Endothelial cell of umbilical vein (primary cell): ENCODE measurements around the gene PTBP3. TPM values are rescaled to one million over a fixed set of nuclear protein-coding genes. Genes with fewer than 3 reads are reported as not detected.

Source experiments
- BruUV-seq: library from RNA; stranded (reverse); fragments of 400-500 nt; replicated peaks from 2 replicates; lab custom pipeline; 2021; lab: Mats Ljungman, UMichigan
- CTCF ChIA-PET: fragments of 300-600, 350-600 bp; sonication (Branson Sonifier 250); formaldehyde crosslinking; loops from one replicate; lab custom pipeline; 2021; ENCODE audit warnings: antibody characterized with exemption, inconsistent platforms; lab: Charles Lee
- POLR2A ChIA-PET: fragments of 300-600, 350-600 bp; sonication (Branson Sonifier 250); formaldehyde crosslinking; loops from one replicate; lab custom pipeline; 2021; ENCODE audit warnings: antibody characterized with exemption, inconsistent platforms; lab: Charles Lee
- DNase-seq: peaks from one replicate; pipeline ENCODE4 v3.0.0-alpha.2; 2011; ENCODE audit warnings: low read depth, low spot score
- FAIRE-seq: peaks from 2 replicates; lab custom pipeline; 2011; peaks lifted over from hg19 to GRCh38; lab: Jason Lieb, UNC
- H2AFZ ChIP-seq: 2 replicates; pipeline ENCODE4 v1.6.0; 2012; ENCODE audit warnings: low read depth, low read length, control low read depth, inconsistent platforms
- H3K27ac ChIP-seq: 2 replicates; pipeline ENCODE4 v1.5.1; 2011; ENCODE audit warnings: low read depth, mild to moderate bottlenecking, control low read depth, low read length, moderate library complexity; ENCODE audit not compliant: insufficient read depth
- H3K27me3 ChIP-seq, 2 experiments: 2 replicates each; pipeline versions ENCODE4 v1.6.0 to v1.6.1; 2011; ENCODE audit warnings: low read length in 2 of 2, mixed read lengths in 1 of 2; ENCODE audit not compliant: control insufficient read depth in 2 of 2, insufficient read depth in 2 of 2
- H3K36me3 ChIP-seq, 2 experiments: 2 replicates in 1 of 2; 3 replicates in 1 of 2; pipeline ENCODE4 v1.5.1; 2011; ENCODE audit warnings: low read length in 2 of 2, mild to moderate bottlenecking in 1 of 2, moderate library complexity in 1 of 2; ENCODE audit not compliant: control insufficient read depth in 2 of 2, insufficient read depth in 2 of 2; ENCODE audit errors: extremely low read depth in 1 of 2
- H3K4me1 ChIP-seq: 3 replicates; pipeline ENCODE4 v1.5.1; 2011; ENCODE audit warnings: mild to moderate bottlenecking, low read length; ENCODE audit not compliant: control insufficient read depth, insufficient read depth; ENCODE audit errors: extremely low read depth
- H3K4me2 ChIP-seq: 2 replicates; pipeline ENCODE4 v1.6.1; 2011; ENCODE audit warnings: low read length, control low read depth, mixed read lengths; ENCODE audit not compliant: insufficient read depth
- H3K4me3 ChIP-seq, 3 experiments: fragments of 200-600 bp in 1 of 3; sonication (generic), shearing (Covaris generic) in 1 of 3; replicated peaks in 1 of 3; 2 replicates each; pipeline ENCODE4 v1.5.1; 2011 to 2016; ENCODE audit warnings: control low read depth in 3 of 3, low read length in 3 of 3, mild to moderate bottlenecking in 2 of 3, inconsistent platforms in 1 of 3, low read depth in 1 of 3, moderate library complexity in 1 of 3; ENCODE audit not compliant: insufficient read depth in 1 of 3
- H3K79me2 ChIP-seq: 2 replicates; pipeline ENCODE4 v1.6.0; 2012; ENCODE audit warnings: low read length, inconsistent platforms; ENCODE audit not compliant: control insufficient read depth, insufficient read depth
- H3K9ac ChIP-seq: replicated peaks from 2 replicates; pipeline ENCODE3; 2011; ENCODE audit warnings: low read length, control low read depth; ENCODE audit not compliant: insufficient read depth; ENCODE audit errors: extremely low read depth
- H3K9me1 ChIP-seq: replicated peaks from 3 replicates; pipeline ENCODE4 v1.6.0; 2011; ENCODE audit warnings: mild to moderate bottlenecking, low read length; ENCODE audit not compliant: control insufficient read depth, insufficient read depth; ENCODE audit errors: extremely low read depth
- H3K9me3 ChIP-seq: replicated peaks from 2 replicates; pipeline ENCODE4 v1.5.1; 2012; ENCODE audit warnings: low read length, inconsistent platforms; ENCODE audit not compliant: control insufficient read depth, insufficient read depth
- H4K20me1 ChIP-seq: replicated peaks from 2 replicates; pipeline ENCODE3; 2011; ENCODE audit warnings: mild to moderate bottlenecking, low read length; ENCODE audit not compliant: control insufficient read depth, insufficient read depth; ENCODE audit errors: extremely low read depth
- EZH2 ChIP-seq: IDR thresholded peaks from 2 replicates; pipeline ENCODE4 v1.6.1; 2012; ENCODE audit warnings: borderline replicate concordance, low read depth, mild to moderate bottlenecking, moderate library complexity, low read length, inconsistent platforms; ENCODE audit not compliant: severe bottlenecking
- GATA2 ChIP-seq: IDR thresholded peaks from 2 replicates; pipeline ENCODE4 v1.7.0; 2011; ENCODE audit warnings: low read depth, mild to moderate bottlenecking, moderate library complexity, mixed read lengths, low read length; ENCODE audit not compliant: insufficient read length, insufficient read depth
- JUN ChIP-seq: IDR thresholded peaks from 2 replicates; pipeline ENCODE4 v1.6.1; 2011; ENCODE audit warnings: borderline replicate concordance, low read depth; ENCODE audit not compliant: insufficient read length, insufficient read depth
- MYC ChIP-seq: IDR thresholded peaks from one replicate; pipeline ENCODE4 v1.6.1; 2011; ENCODE audit warnings: mild to moderate bottlenecking, low read depth, low read length
- POLR2A ChIP-seq: IDR thresholded peaks from 2 replicates; pipeline ENCODE4 v1.6.1; 2012; ENCODE audit warnings: low read depth, mild to moderate bottlenecking, control low read depth, low read length
- POLR2AphosphoS5 ChIP-seq: IDR thresholded peaks from 2 replicates; pipeline ENCODE4 v1.6.1; 2012; ENCODE audit warnings: low read depth, mild to moderate bottlenecking, control low read depth, low read length, moderate library complexity; ENCODE audit not compliant: insufficient read depth
- dilution Hi-C: fragments of 300-500 bp; cut with MboI; formaldehyde crosslinking; loops from one replicate; pipeline ENCODE4 v1.15.0; 2019; ENCODE audit warnings: low sequenced_read_pairs; ENCODE audit not compliant: extremely low pct_ligation_motif_present
- intact Hi-C: fragments of 100-400 bp; cut with micrococcal nuclease; formaldehyde crosslinking; loops from one replicate; pipeline ENCODE4 v1.10.0; 2022
- polyA plus RNA-seq, 4 experiments: library from polyadenylated mRNA; depleted of rRNA in 3 of 4; stranded (reverse) in 3 of 4; unstranded in 1 of 4; fragments of >200 nt; gene quantifications; 2 replicates each; pipeline versions ENCODE4 v1.2.1 to v1.2.3, GENCODE V29; 2011 to 2012; ENCODE audit warnings: missing spikeins in 1 of 4
- total RNA-seq: library from RNA; stranded (reverse); gene quantifications from 2 replicates; pipeline ENCODE4 v1.2.3, GENCODE V29; 2021
- TF ChIP-seq, protein P1 (sequence below): IDR thresholded peaks from 2 replicates; pipeline ENCODE4 v1.6.1; 2011; ENCODE audit not compliant: insufficient read depth, insufficient read length
- TF ChIP-seq, protein P2 (sequence below), 2 donors: IDR thresholded peaks; 1 replicate in 1 of 2; 2 replicates in 1 of 2; pipeline ENCODE4 v1.5.1; 2011; ENCODE audit warnings: low read length in 2 of 2, mild to moderate bottlenecking in 2 of 2, moderate library complexity in 2 of 2, control low read depth in 1 of 2, inconsistent platforms in 1 of 2, low read depth in 1 of 2; ENCODE audit not compliant: insufficient read depth in 1 of 2; ENCODE audit errors: extremely low read depth in 1 of 2

Gene PTBP3
- total and polyA plus RNA-seq, 2 donors (not counting 3 experiments of a cell fraction or from before 2014, with no cell fraction given), result 42.4 to 75.0 TPM

DNA sequence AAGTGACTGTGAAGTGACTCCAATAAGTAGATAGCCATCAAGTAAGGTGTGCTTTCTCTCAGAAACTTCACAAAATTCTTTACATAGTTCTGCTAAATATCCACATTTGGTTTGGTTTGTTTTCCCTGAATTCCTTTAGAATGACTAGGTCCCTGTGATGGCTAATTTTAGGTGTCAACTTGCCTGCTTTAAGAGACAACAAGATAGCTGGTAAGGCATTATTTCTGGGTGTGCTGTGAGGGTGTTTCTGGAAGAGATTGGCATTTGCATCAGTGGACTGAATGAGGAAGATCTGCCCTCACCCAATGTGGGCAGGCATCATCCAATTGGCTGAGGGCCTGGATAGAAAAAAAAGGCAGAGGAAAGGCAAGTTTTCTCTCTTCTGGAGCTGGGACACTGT, 8.3 kb upstream of the PTBP3 start:
- dilution Hi-C loops (no loop called here), intact Hi-C loops (no loop called here)
- H3K9me3 ChIP-seq, result no peaks in the 10 kb centered on the region
- no TSS peak for BruUV-seq
- H2AFZ ChIP-seq, result peak overlapping the region; percentile 79
- CTCF ChIA-PET, result interaction anchor here (0.8 to 1.3 kb wide), 3 partner anchors 8 to 244 kb away, joined by 3 to 6 read pairs (median 4); partner anchors contain the start of gene PTBP3
- no peak overlapping the region for H3K4me3 ChIP-seq
- POLR2A ChIA-PET, result no interaction called here
- H3K4me2 ChIP-seq, result peak overlapping the region; percentile 1
- H3K27ac ChIP-seq, result peak overlapping the region; percentile 6
- no peaks in the 10 kb centered on the region for H3K9me1 ChIP-seq
- H3K27me3 ChIP-seq, result no peaks in the 10 kb centered on the region
- DNase-seq (no peak), FAIRE-seq (peak; percentile 59)
- peak; percentile 17 for TF ChIP-seq JUN
- no peak for TF ChIP-seq GATA2
- TF ChIP-seq MYC, result no peak
- TF ChIP-seq POLR2AphosphoS5, result no peak
- no peak for TF ChIP-seq POLR2A
- TF ChIP-seq, protein P1, sequence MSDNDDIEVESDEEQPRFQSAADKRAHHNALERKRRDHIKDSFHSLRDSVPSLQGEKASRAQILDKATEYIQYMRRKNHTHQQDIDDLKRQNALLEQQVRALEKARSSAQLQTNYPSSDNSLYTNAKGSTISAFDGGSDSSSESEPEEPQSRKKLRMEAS, result no peak
- no peak for TF ChIP-seq EZH2
- TF ChIP-seq, protein P2, sequence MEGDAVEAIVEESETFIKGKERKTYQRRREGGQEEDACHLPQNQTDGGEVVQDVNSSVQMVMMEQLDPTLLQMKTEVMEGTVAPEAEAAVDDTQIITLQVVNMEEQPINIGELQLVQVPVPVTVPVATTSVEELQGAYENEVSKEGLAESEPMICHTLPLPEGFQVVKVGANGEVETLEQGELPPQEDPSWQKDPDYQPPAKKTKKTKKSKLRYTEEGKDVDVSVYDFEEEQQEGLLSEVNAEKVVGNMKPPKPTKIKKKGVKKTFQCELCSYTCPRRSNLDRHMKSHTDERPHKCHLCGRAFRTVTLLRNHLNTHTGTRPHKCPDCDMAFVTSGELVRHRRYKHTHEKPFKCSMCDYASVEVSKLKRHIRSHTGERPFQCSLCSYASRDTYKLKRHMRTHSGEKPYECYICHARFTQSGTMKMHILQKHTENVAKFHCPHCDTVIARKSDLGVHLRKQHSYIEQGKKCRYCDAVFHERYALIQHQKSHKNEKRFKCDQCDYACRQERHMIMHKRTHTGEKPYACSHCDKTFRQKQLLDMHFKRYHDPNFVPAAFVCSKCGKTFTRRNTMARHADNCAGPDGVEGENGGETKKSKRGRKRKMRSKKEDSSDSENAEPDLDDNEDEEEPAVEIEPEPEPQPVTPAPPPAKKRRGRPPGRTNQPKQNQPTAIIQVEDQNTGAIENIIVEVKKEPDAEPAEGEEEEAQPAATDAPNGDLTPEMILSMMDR (IDR thresholded peaks at IDR 0.05; ENCODE audit: extremely low read depth in 1 of 2, insufficient read depth in 1 of 2, low read depth in 1 of 2, low read length in 2 of 2), result no peak
- no peaks in the 10 kb centered on the region for H3K79me2 ChIP-seq
- no peaks in the 10 kb centered on the region for H4K20me1 ChIP-seq
- no peak overlapping the region for H3K9ac ChIP-seq
- H3K36me3 ChIP-seq, result no peaks in the 10 kb centered on the region
- peaks cover 9% of the 10 kb centered on the region for H3K4me1 ChIP-seq
